Measurements from ENCODE around the gene SMKR1.
A peak's percentile ranks its signal among the peaks of the same experiment; 100 is the strongest.
"Not testable (repeated sequence)": the region's sequence is repeated elsewhere in the genome, so short reads cannot be mapped to it uniquely, and the experiment has no call there.

SMKR1 gene

GRCh38 chr7:129489491-129489890, 12.8 kb upstream of the SMKR1 start:
- no peak for DNase-seq

GRCh38 chr7:129492391-129492790, 9.9 kb upstream of the SMKR1 start:
- no peak for DNase-seq

GRCh38 chr7:129493555-129493954, 8.8 kb upstream of the SMKR1 start:
- no peak for DNase-seq

- DNase-seq = no peak
Measured at GRCh38 chr7:129494041-129494440, 8.3 kb upstream of the SMKR1 start.

- DNase-seq = no peak
Measured at GRCh38 chr7:129495987-129496386, 6.3 kb upstream of the SMKR1 start.

GRCh38 chr7:129496653-129497052, 5.7 kb upstream of the SMKR1 start:
- no peak for DNase-seq

- DNase-seq = no peak
Measured at GRCh38 chr7:129497156-129497555, 5.2 kb upstream of the SMKR1 start.

- no peak for DNase-seq
Measured at GRCh38 chr7:129498021-129498420, 4.3 kb upstream of the SMKR1 start.

- no peak for DNase-seq
Measured at GRCh38 chr7:129499999-129500398, 2.3 kb upstream of the SMKR1 start.

GRCh38 chr7:129502708-129503685, 666 bp downstream of the SMKR1 start:
- no peak for DNase-seq

- DNase-seq = no peak
Measured at GRCh38 chr7:129503725-129504124, 1.4 kb downstream of the SMKR1 start.

GRCh38 chr7:129512192-129512591, 9.9 kb downstream of the SMKR1 start:
- no peak for DNase-seq

GRCh38 chr7:129513546-129513945, 11.2 kb downstream of the SMKR1 start:
- no peak for DNase-seq

- DNase-seq = no peak
Measured at GRCh38 chr7:129514683-129515082, 12.4 kb downstream of the SMKR1 start.

GRCh38 chr7:129515381-129515780, 13.1 kb downstream of the SMKR1 start:
- no peak for DNase-seq

- DNase-seq = no peak
Measured at GRCh38 chr7:129517931-129518330, 15.6 kb downstream of the SMKR1 start.

- no peak for DNase-seq
Measured at GRCh38 chr7:129519464-129519863, 17.1 kb downstream of the SMKR1 start.

GRCh38 chr7:129522088-129522970, 20.0 kb downstream of the SMKR1 start:
- peak; percentile 31 for DNase-seq

- DNase-seq = no peak
Measured at GRCh38 chr7:129522971-129523340, 20.6 kb downstream of the SMKR1 start.

GRCh38 chr7:129523924-129524323, 21.6 kb downstream of the SMKR1 start:
- no peak for DNase-seq

- not testable (repeated sequence) for DNase-seq
Measured at GRCh38 chr7:129524405-129524804, 22.1 kb downstream of the SMKR1 start.

- no peak for DNase-seq
Measured at GRCh38 chr7:129525225-129525862, 23.0 kb downstream of the SMKR1 start.

GRCh38 chr7:129529643-129530042, 27.3 kb downstream of the SMKR1 start:
- DNase-seq = no peak

Measured in femur (tissue), 1 donor.